Gastroesophageal sphincter (tissue), 2 donors: ENCODE data around the gene ACVR1B.

Experiments
- POLR2A ChIP-seq, 2 donors: fragments of 450-650 bp; IDR thresholded peaks; one replicate each; pipeline ENCODE4 v1.6.1; 2017; ENCODE audit warnings: antibody characterized with exemption in 2 of 2, mild to moderate bottlenecking in 2 of 2, moderate library complexity in 1 of 2
- POLR2AphosphoS5 ChIP-seq: sonication (generic); formaldehyde crosslinking; IDR thresholded peaks from one replicate; pipeline ENCODE4 v1.6.1; 2017; ENCODE audit warnings: antibody characterized with exemption

DNA sequence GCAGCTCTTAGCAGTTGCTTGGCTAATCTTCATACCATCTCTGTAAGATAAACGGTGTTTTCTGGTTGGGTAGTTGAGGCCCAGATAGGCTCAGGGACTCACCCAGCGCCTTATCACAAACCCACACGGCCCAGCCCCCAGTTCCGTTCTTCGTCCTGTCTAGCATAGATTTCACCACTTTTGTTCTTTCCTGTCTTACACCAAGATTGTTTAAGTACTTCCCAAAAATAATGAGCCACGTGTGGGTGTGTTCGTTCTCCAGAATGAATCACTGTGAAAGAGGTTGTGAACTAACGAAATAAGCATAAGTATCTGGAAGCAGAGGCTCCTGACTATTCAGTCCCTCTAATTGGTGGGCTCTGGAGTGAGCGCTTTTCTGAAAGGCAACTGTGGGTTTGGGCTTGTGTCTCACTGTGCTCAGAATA, 21.4 kb downstream of the ACVR1B start:
- no peak for TF ChIP-seq POLR2A (IDR thresholded peaks at IDR 0.05)
- peak; percentile 57 for TF ChIP-seq POLR2AphosphoS5
